B cell (primary cell): ENCODE results near the gene GRAMD2A. TPM values are rescaled to one million over a fixed set of nuclear protein-coding genes. Genes with fewer than 3 reads are reported as not detected.

Experiments
- ATAC-seq: fragments of 200-7000 bp; cut with Tn5 transposase; one replicate; pipeline ENCODE4 v1.10.0; 2021; ENCODE audit warnings: low read depth, mild to moderate bottlenecking, moderate number of reproducible peaks, moderate library complexity
- CTCF ChIA-PET: fragments of 350-600 bp; sonication (Branson Sonifier 250); formaldehyde crosslinking; loops from one replicate; lab custom pipeline; 2021; ENCODE audit warnings: antibody characterized with exemption, inconsistent platforms; lab: Charles Lee
- POLR2A ChIA-PET: fragments of 350-600 bp; sonication (Branson Sonifier 250); formaldehyde crosslinking; loops from one replicate; lab custom pipeline; 2021; ENCODE audit warnings: antibody characterized with exemption; lab: Charles Lee
- DNase-seq: peaks from one replicate; pipeline ENCODE4 v3.0.0; 2013
- H2AFZ ChIP-seq: 2 replicates; pipeline ENCODE4 v1.6.1; 2012; ENCODE audit warnings: mild to moderate bottlenecking, low read depth, low read length; ENCODE audit not compliant: insufficient read depth, poor library complexity, severe bottlenecking
- H3K27ac ChIP-seq, 2 donors: 1 replicate in 1 of 2; 2 replicates in 1 of 2; pipeline ENCODE4 v1.5.1; 2012 to 2013; ENCODE audit warnings: low read length in 2 of 2, mild to moderate bottlenecking in 2 of 2, moderate library complexity in 1 of 2
- H3K27me3 ChIP-seq, 4 experiments: fragments of 200-600 bp in 1 of 4; sonication (generic) in 1 of 4; replicated peaks in 1 of 4; 1 replicate in 2 of 4; 2 replicates in 2 of 4; pipeline versions ENCODE4 v1.6.1 to v1.7.0; 2013 to 2016; ENCODE audit warnings: low read length in 3 of 4, mild to moderate bottlenecking in 2 of 4, mixed read lengths in 1 of 4, moderate library complexity in 1 of 4; ENCODE audit not compliant: insufficient read depth in 4 of 4, control insufficient read depth in 3 of 4; ENCODE audit errors: control extremely low read depth in 1 of 4
- H3K36me3 ChIP-seq, 2 experiments: replicated peaks in 1 of 2; 1 replicate in 1 of 2; 2 replicates in 1 of 2; pipeline versions ENCODE4 v1.6.1 to v1.7.1; 2013; ENCODE audit warnings: low read length in 1 of 2; ENCODE audit not compliant: insufficient read depth in 2 of 2, control insufficient read depth in 1 of 2; ENCODE audit errors: control extremely low read depth in 1 of 2, extremely low read depth in 1 of 2
- H3K4me1 ChIP-seq, 2 donors: fragments of 200-600 bp in 1 of 2; sonication (generic) in 1 of 2; 1 replicate in 1 of 2; 2 replicates in 1 of 2; pipeline versions ENCODE4 v1.5.1 to v1.6.1; 2013 to 2017; ENCODE audit warnings: low read length in 2 of 2; ENCODE audit not compliant: control insufficient read depth in 2 of 2, insufficient read depth in 2 of 2
- H3K4me2 ChIP-seq: replicated peaks from 2 replicates; pipeline ENCODE3; 2012; ENCODE audit warnings: mild to moderate bottlenecking, low read depth, low read length; ENCODE audit not compliant: poor library complexity, severe bottlenecking
- H3K4me3 ChIP-seq, 5 experiments: fragments of 200-600 bp in 1 of 5; sonication (generic) in 1 of 5; 1 replicate in 3 of 5; 2 replicates in 2 of 5; pipeline versions ENCODE4 v1.5.1 to v1.7.0; 2011 to 2016; ENCODE audit warnings: low read length in 4 of 5, mild to moderate bottlenecking in 4 of 5, low read depth in 2 of 5, control low read depth in 1 of 5, moderate library complexity in 1 of 5; ENCODE audit not compliant: insufficient read depth in 1 of 5; ENCODE audit errors: control extremely low read depth in 1 of 5, extremely low read depth in 1 of 5
- H3K79me2 ChIP-seq: fragments of 200-600 bp; sonication (generic); one replicate; pipeline ENCODE4 v1.6.0; 2016; ENCODE audit warnings: low read length; ENCODE audit not compliant: control insufficient read depth, insufficient read depth
- H3K9ac ChIP-seq: fragments of 200-600 bp; sonication (generic); 2 replicates; pipeline ENCODE4 v1.6.1; 2017; ENCODE audit warnings: mild to moderate bottlenecking, low read length, moderate library complexity
- H3K9me3 ChIP-seq, 3 donors: one replicate each; pipeline versions ENCODE4 v1.6.1 to v1.7.1; 2013; ENCODE audit warnings: low read length in 2 of 3; ENCODE audit not compliant: control insufficient read depth in 2 of 3, insufficient read depth in 1 of 3; ENCODE audit errors: control extremely low read depth in 1 of 3
- H4K20me1 ChIP-seq: 2 replicates; pipeline ENCODE4 v1.6.0; 2012; ENCODE audit warnings: mild to moderate bottlenecking, low read length; ENCODE audit not compliant: insufficient read depth, control insufficient read depth, poor library complexity, severe bottlenecking
- H3K27ac Mint-ChIP-seq: one replicate; pipeline ENCODE4 v1.8.0; 2021; ENCODE audit warnings: mixed read lengths
- H3K27me3 Mint-ChIP-seq: one replicate; pipeline ENCODE4 v1.8.0; 2021; ENCODE audit warnings: mixed read lengths
- H3K4me1 Mint-ChIP-seq: one replicate; pipeline ENCODE4 v1.8.0; 2021; ENCODE audit warnings: mixed read lengths
- H3K4me3 Mint-ChIP-seq: one replicate; pipeline ENCODE4 v1.8.0; 2021; ENCODE audit warnings: mixed read lengths
- H3K9me3 Mint-ChIP-seq: one replicate; pipeline ENCODE4 v1.8.0; 2022; ENCODE audit warnings: mixed read lengths; ENCODE audit not compliant: insufficient read depth
- EZH2 ChIP-seq: IDR thresholded peaks from 2 replicates; pipeline ENCODE4 v1.6.1; 2012; ENCODE audit warnings: borderline replicate concordance, low read depth, mild to moderate bottlenecking, moderate library complexity, low read length; ENCODE audit not compliant: insufficient read depth, poor library complexity, severe bottlenecking
- WGBS: methylation state at CpG from one replicate; pipeline ENCODE4 v1.1.5; 2013; ENCODE audit warnings: missing lambda C conversion rate; ENCODE audit not compliant: insufficient coverage; 5-methylcytosine and 5-hydroxymethylcytosine counted together
- intact Hi-C: fragments of 100-400 bp; cut with micrococcal nuclease; formaldehyde crosslinking; loops from one replicate; pipeline ENCODE4 v1.10.0; 2022
- polyA plus RNA-seq: library from polyadenylated mRNA; depleted of rRNA; stranded (reverse); fragments of >200 nt; gene quantifications from 2 replicates; pipeline ENCODE4 v1.2.3, GENCODE V29; 2012
- total RNA-seq, 2 donors: library from RNA; stranded (reverse); fragments of 120-200 nt in 1 of 2; gene quantifications; 1 replicate in 1 of 2; 2 replicates in 1 of 2; pipeline versions ENCODE4 v1.2.3 to v1.2.4, GENCODE V29; 2013 to 2022
- TF ChIP-seq, protein P1 (sequence below): fragments of 200-600 bp; IDR thresholded peaks from one replicate; pipeline ENCODE4 v1.8.0; 2022; ENCODE audit warnings: antibody characterized with exemption, mild to moderate bottlenecking

GRAMD2A gene
- total and polyA plus RNA-seq, 2 donors (not counting 1 experiment from before 2014, with no cell fraction given): not detected

GRCh38 chr15:72139667-72140066, 57.9 kb downstream of the GRAMD2A start:
- Histone ChIP-seq H2AFZ (no peak overlapping the region), H3K4me2 (no peak overlapping the region), H3K9me3 (no peaks in the 10 kb centered on the region), H3K79me2 (no peaks in the 10 kb centered on the region), H3K4me3 (no peak overlapping the region), H3K4me1 (peaks cover 6 to 11% of the 10 kb centered on the region in 2 donors), H3K9ac (no peak overlapping the region), H3K36me3 (no peaks in the 10 kb centered on the region), H3K27ac (no peak overlapping the region), H4K20me1 (no peaks in the 10 kb centered on the region), H3K27me3 (no peaks in the 10 kb centered on the region)
- TF ChIP-seq, protein P1, sequence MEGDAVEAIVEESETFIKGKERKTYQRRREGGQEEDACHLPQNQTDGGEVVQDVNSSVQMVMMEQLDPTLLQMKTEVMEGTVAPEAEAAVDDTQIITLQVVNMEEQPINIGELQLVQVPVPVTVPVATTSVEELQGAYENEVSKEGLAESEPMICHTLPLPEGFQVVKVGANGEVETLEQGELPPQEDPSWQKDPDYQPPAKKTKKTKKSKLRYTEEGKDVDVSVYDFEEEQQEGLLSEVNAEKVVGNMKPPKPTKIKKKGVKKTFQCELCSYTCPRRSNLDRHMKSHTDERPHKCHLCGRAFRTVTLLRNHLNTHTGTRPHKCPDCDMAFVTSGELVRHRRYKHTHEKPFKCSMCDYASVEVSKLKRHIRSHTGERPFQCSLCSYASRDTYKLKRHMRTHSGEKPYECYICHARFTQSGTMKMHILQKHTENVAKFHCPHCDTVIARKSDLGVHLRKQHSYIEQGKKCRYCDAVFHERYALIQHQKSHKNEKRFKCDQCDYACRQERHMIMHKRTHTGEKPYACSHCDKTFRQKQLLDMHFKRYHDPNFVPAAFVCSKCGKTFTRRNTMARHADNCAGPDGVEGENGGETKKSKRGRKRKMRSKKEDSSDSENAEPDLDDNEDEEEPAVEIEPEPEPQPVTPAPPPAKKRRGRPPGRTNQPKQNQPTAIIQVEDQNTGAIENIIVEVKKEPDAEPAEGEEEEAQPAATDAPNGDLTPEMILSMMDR: no peak
- no peak for TF ChIP-seq EZH2
- CTCF ChIA-PET: interaction anchor here (1.3 to 1.6 kb wide), 2 partner anchors 12 to 86 kb away, joined by 3 to 4 read pairs; no protein-coding TSS in a partner anchor
- 100% methylated on average over 3 of the region's 4 CpGs for WGBS
- POLR2A ChIA-PET: no interaction called here
- peaks cover 14% of the 10 kb centered on the region for H3K4me1 Mint-ChIP-seq
- ATAC-seq: no peak
- DNase-seq: no peak
- H3K27me3 Mint-ChIP-seq: no peaks in the 10 kb centered on the region
- H3K9me3 Mint-ChIP-seq: no peaks in the 10 kb centered on the region
- no peak overlapping the region for H3K27ac Mint-ChIP-seq
- intact Hi-C loops: no loop called here
- no peak overlapping the region for H3K4me3 Mint-ChIP-seq

GRCh38 chr15:72136170-72137051, 61.2 kb downstream of the GRAMD2A start:
- Mint-ChIP-seq H3K9me3 (no peaks in the 10 kb centered on the region), H3K27ac (no peak overlapping the region), H3K4me1 (peaks cover 13% of the 10 kb centered on the region), H3K27me3 (no peaks in the 10 kb centered on the region), H3K4me3 (no peak overlapping the region)
- Histone ChIP-seq H3K4me3 (no peak overlapping the region), H4K20me1 (no peaks in the 10 kb centered on the region), H3K9ac (no peak overlapping the region), H3K9me3 (no peaks in the 10 kb centered on the region), H3K27ac (no peak overlapping the region), H3K4me2 (no peak overlapping the region), H3K79me2 (no peaks in the 10 kb centered on the region), H3K4me1 (peaks cover 2 to 7% of the 10 kb centered on the region in 2 donors), H3K27me3 (no peaks in the 10 kb centered on the region), H3K36me3 (no peaks in the 10 kb centered on the region), H2AFZ (no peak overlapping the region)
- TF ChIP-seq, protein P1: no peak
- TF ChIP-seq EZH2: no peak
- ChIA-PET CTCF (no interaction called here), POLR2A (no interaction called here)
- 100% methylated on average over 1 of the region's 4 CpGs for WGBS
- DNase-seq (no peak), ATAC-seq (no peak)
- intact Hi-C loops: no loop called here
